ENCODE measurements around the gene RASD2. TPM values are rescaled to one million over a fixed set of nuclear protein-coding genes. Genes with fewer than 3 reads are reported as not detected.

RASD2 gene
- total and polyA plus RNA-seq, 10 of the 15 experiments (the other 5 are each of a cell fraction or from before 2014, with no cell fraction given): 0.03 TPM; not detected in 9

- TF ChIP-seq HDAC2 (IDR thresholded peaks at IDR 0.05) (no peak), BMI1 (IDR thresholded peaks at IDR 0.05; ENCODE audit: borderline replicate concordance) (no peak), EED (IDR thresholded peaks at IDR 0.05; ENCODE audit: low read depth) (no peak), JUND (IDR thresholded peaks at IDR 0.05; ENCODE audit: low read depth, low read length) (no peak), ZSCAN29 (IDR thresholded peaks at IDR 0.05) (no peak), PRDM15 (CRISPR knock-in tag; IDR thresholded peaks at IDR 0.05) (no peak), NFYA (IDR thresholded peaks at IDR 0.05; ENCODE audit: borderline replicate concordance, low read depth, low read length) (no peak), ESRRA (IDR thresholded peaks at IDR 0.05; ENCODE audit: low read length) (no peak), RCOR1 (conservative IDR thresholded peaks at IDR 0.05; ENCODE audit: low read depth, low read length) (no peak), ZNF384 (IDR thresholded peaks at IDR 0.05; ENCODE audit: borderline replicate concordance, low read depth, low read length) (no peak), YBX1 (IDR thresholded peaks at IDR 0.05) (no peak), EGR1 (IDR thresholded peaks at IDR 0.05; ENCODE audit: borderline replicate concordance in 1 of 2, low read depth in 2 of 2, low read length in 2 of 2) (no peak), SMC3 (IDR thresholded peaks at IDR 0.05; ENCODE audit: borderline replicate concordance, low read length) (peak; percentile 94), SIN3A (IDR thresholded peaks at IDR 0.05; ENCODE audit: low read depth, low read length) (no peak), PAX5 (IDR thresholded peaks at IDR 0.05; ENCODE audit: borderline replicate concordance, low read depth, low read length) (no peak), ZBTB33 (IDR thresholded peaks at IDR 0.05) (no peak), CEBPB (IDR thresholded peaks at IDR 0.05; ENCODE audit: borderline replicate concordance in 1 of 2, low read depth in 2 of 2, low read length in 2 of 2) (no peak)
- TF ChIP-seq, protein P1, sequence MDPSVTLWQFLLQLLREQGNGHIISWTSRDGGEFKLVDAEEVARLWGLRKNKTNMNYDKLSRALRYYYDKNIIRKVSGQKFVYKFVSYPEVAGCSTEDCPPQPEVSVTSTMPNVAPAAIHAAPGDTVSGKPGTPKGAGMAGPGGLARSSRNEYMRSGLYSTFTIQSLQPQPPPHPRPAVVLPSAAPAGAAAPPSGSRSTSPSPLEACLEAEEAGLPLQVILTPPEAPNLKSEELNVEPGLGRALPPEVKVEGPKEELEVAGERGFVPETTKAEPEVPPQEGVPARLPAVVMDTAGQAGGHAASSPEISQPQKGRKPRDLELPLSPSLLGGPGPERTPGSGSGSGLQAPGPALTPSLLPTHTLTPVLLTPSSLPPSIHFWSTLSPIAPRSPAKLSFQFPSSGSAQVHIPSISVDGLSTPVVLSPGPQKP (IDR thresholded peaks at IDR 0.05; ENCODE audit: low read depth, low read length): no peak
- TF ChIP-seq, protein P2, sequence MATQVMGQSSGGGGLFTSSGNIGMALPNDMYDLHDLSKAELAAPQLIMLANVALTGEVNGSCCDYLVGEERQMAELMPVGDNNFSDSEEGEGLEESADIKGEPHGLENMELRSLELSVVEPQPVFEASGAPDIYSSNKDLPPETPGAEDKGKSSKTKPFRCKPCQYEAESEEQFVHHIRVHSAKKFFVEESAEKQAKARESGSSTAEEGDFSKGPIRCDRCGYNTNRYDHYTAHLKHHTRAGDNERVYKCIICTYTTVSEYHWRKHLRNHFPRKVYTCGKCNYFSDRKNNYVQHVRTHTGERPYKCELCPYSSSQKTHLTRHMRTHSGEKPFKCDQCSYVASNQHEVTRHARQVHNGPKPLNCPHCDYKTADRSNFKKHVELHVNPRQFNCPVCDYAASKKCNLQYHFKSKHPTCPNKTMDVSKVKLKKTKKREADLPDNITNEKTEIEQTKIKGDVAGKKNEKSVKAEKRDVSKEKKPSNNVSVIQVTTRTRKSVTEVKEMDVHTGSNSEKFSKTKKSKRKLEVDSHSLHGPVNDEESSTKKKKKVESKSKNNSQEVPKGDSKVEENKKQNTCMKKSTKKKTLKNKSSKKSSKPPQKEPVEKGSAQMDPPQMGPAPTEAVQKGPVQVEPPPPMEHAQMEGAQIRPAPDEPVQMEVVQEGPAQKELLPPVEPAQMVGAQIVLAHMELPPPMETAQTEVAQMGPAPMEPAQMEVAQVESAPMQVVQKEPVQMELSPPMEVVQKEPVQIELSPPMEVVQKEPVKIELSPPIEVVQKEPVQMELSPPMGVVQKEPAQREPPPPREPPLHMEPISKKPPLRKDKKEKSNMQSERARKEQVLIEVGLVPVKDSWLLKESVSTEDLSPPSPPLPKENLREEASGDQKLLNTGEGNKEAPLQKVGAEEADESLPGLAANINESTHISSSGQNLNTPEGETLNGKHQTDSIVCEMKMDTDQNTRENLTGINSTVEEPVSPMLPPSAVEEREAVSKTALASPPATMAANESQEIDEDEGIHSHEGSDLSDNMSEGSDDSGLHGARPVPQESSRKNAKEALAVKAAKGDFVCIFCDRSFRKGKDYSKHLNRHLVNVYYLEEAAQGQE (IDR thresholded peaks at IDR 0.05; ENCODE audit: low read depth, low read length): no peak
- TF ChIP-seq, protein P3, sequence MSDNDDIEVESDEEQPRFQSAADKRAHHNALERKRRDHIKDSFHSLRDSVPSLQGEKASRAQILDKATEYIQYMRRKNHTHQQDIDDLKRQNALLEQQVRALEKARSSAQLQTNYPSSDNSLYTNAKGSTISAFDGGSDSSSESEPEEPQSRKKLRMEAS (IDR thresholded peaks at IDR 0.05; ENCODE audit: low read depth, low read length): no peak
These were observed 42.4 kb downstream of the RASD2 start (continued) for GRCh38 chr22:35582861-35583670.

Data from GM12878 (cell line).